ENCODE results near the gene MAPK8IP1. TPM values are rescaled to one million over a fixed set of nuclear protein-coding genes. Genes with fewer than 3 reads are reported as not detected.

The MAPK8IP1 gene
- total and polyA plus RNA-seq, 2 donors (not counting 3 experiments of a cell fraction or from before 2014, with no cell fraction given), result 4.1 to 4.8 TPM

GRCh38 chr11:45945397-45945999 is 60.0 kb downstream of the MAPK8IP1 start:
- CTCF ChIA-PET, result interaction anchor here (7.1 kb wide), 1 partner anchor 19 kb away, joined by 52 read pairs; no protein-coding TSS in a partner anchor

More at GRCh38 chr11:45945397-45945999, 60.0 kb downstream of the MAPK8IP1 start:
- no peak overlapping the region for H3K4me3 ChIP-seq (replicated peaks in 1 of 3; ENCODE audit: insufficient read depth in 1 of 3, low read depth in 1 of 3, low read length in 3 of 3)
- H3K27ac ChIP-seq (ENCODE audit: insufficient read depth, low read depth, low read length), result no peak overlapping the region
- peaks cover 8 to 26% of the 10 kb centered on the region in 2 experiments for H3K36me3 ChIP-seq (ENCODE audit: control insufficient read depth in 2 of 2, extremely low read depth in 1 of 2, insufficient read depth in 2 of 2, low read length in 2 of 2)
- POLR2A ChIA-PET, result no interaction called here
- no peaks in the 10 kb centered on the region for H3K79me2 ChIP-seq (ENCODE audit: control insufficient read depth, insufficient read depth, low read length)
- no peak overlapping the region for H3K4me2 ChIP-seq (ENCODE audit: insufficient read depth, low read length)
- dilution Hi-C loops (cut with MboI; ENCODE audit: extremely low pct_ligation_motif_present, low sequenced_read_pairs) (no loop called here), intact Hi-C loops (cut with micrococcal nuclease) (no loop called here)
- H2AFZ ChIP-seq (ENCODE audit: low read depth, low read length), result no peak overlapping the region
- no peaks in the 10 kb centered on the region for H3K27me3 ChIP-seq (ENCODE audit: control insufficient read depth in 2 of 2, insufficient read depth in 2 of 2, low read length in 2 of 2)
- H3K9me1 ChIP-seq (replicated peaks; ENCODE audit: control insufficient read depth, extremely low read depth, insufficient read depth, low read length), result no peaks in the 10 kb centered on the region
- DNase-seq (ENCODE audit: low read depth, low spot score), result no peak
- TF ChIP-seq JUN (IDR thresholded peaks at IDR 0.05; ENCODE audit: borderline replicate concordance, insufficient read depth, insufficient read length, low read depth) (no peak), FOS (IDR thresholded peaks at IDR 0.05; ENCODE audit: borderline replicate concordance, insufficient read depth, low read length) (no peak), MAX (IDR thresholded peaks at IDR 0.05; ENCODE audit: insufficient read depth, insufficient read length) (no peak), POLR2A (IDR thresholded peaks at IDR 0.05; ENCODE audit: low read depth, low read length) (no peak), CTCF (IDR thresholded peaks at IDR 0.05; ENCODE audit: extremely low read depth in 1 of 2, insufficient read depth in 1 of 2, low read depth in 1 of 2, low read length in 2 of 2) (no peak), MYC (IDR thresholded peaks at IDR 0.05; ENCODE audit: low read depth, low read length) (no peak), POLR2AphosphoS5 (IDR thresholded peaks at IDR 0.05; ENCODE audit: insufficient read depth, low read depth, low read length) (no peak), EZH2 (IDR thresholded peaks at IDR 0.05; ENCODE audit: borderline replicate concordance, low read depth, low read length, severe bottlenecking) (no peak), GATA2 (IDR thresholded peaks at IDR 0.05; ENCODE audit: insufficient read depth, insufficient read length, low read depth, low read length) (no peak)
- H3K4me1 ChIP-seq (ENCODE audit: control insufficient read depth, extremely low read depth, insufficient read depth, low read length), result no peaks in the 10 kb centered on the region
- FAIRE-seq, result no peak
- no peaks in the 10 kb centered on the region for H4K20me1 ChIP-seq (replicated peaks; ENCODE audit: control insufficient read depth, extremely low read depth, insufficient read depth, low read length)
- BruUV-seq (replicated peaks), result no TSS peak
- no peak overlapping the region for H3K9ac ChIP-seq (replicated peaks; ENCODE audit: extremely low read depth, insufficient read depth, low read length)
- H3K9me3 ChIP-seq (replicated peaks; ENCODE audit: control insufficient read depth, insufficient read depth, low read length), result no peaks in the 10 kb centered on the region
